ENCODE results near the gene TWIST1. TPM values are rescaled to one million over a fixed set of nuclear protein-coding genes. Genes with fewer than 3 reads are reported as not detected.

TWIST1 gene
- total and polyA plus RNA-seq, 4 donors = 8.5 to 44.6 (median 12.1) TPM

DNA sequence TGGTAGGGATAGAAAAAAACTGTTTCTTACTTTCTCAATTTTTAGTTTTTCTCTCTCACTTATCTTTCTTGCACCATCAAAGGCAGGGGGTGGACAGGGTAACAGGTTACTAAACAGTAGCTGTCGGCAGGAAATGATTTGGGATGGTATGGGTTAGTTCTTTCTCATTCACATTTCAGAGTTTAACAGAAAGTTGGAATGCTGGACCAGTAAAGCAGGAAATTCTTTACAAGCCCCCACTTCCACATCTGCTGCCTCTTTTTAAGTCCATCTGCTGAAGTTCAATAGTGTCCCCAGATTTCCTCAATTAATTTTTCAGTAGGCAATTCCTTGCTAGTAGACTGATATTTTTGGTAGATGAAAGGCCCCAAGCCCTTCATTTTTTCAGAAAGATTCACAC, 23.3 kb downstream of the TWIST1 start:
- DNase-seq (no peak), ATAC-seq (ENCODE audit: low FRiP score) (no peak)
- WGBS, 2 donors = 93% methylated on average over 1 of the region's 1 CpG
- intact Hi-C loops (cut with DNase I) = no loop called here
- H3K27ac ChIP-seq (ENCODE audit: low read depth in 1 of 2, low read length in 2 of 2) = no peak overlapping the region
- no peak overlapping the region for H3K4me3 ChIP-seq (ENCODE audit: low read length in 2 of 2)
- H3K9me3 ChIP-seq (ENCODE audit: control insufficient read depth, low read length) = no peaks in the 10 kb centered on the region
- H3K4me1 ChIP-seq (ENCODE audit: control insufficient read depth in 1 of 2, insufficient read depth in 2 of 2, low read length in 2 of 2) = no peaks in the 10 kb centered on the region
- no peaks in the 10 kb centered on the region for H3K27me3 ChIP-seq (ENCODE audit: control insufficient read depth in 1 of 2, insufficient read depth in 2 of 2, low read length in 1 of 2)
- H3K36me3 ChIP-seq (ENCODE audit: control insufficient read depth in 1 of 2, insufficient read depth in 2 of 2, low read length in 1 of 2) = no peaks in the 10 kb centered on the region

DNA sequence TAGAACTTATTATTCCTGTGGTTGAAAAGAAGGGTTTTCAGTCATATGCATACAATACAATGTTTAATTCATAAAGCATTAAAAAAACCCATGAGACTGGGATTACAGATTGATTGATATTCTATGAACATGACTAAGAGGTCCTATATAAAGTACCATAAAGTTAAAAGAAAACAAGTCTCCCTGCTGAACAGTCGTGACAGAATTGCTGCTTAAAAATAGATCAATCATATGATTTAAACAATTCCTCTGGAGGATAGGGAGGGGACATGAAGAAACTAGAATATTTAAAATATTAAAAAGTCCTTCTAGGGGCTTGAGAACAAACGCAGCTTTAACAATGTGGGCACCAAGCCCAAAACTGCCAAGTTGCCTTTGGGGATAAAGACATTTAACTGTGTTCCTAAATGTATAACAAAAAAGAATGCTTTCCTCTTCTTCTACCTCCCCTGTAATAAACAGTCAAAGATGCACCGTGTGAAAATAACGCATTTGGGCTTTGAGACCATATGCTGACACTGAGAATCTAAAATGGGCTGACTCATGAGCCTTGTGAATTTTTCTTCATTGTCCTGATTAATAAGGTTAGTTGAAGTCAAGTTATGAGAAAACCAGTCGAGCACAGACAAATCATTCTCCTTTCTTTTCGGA, 25.8 kb downstream of the TWIST1 start:
- DNase-seq (no peak), ATAC-seq (ENCODE audit: low FRiP score) (no peak)
- Histone ChIP-seq H3K4me1 (ENCODE audit: control insufficient read depth in 1 of 2, insufficient read depth in 2 of 2, low read length in 2 of 2) (no peaks in the 10 kb centered on the region), H3K9me3 (ENCODE audit: control insufficient read depth, low read length) (no peaks in the 10 kb centered on the region), H3K27ac (ENCODE audit: low read depth in 1 of 2, low read length in 2 of 2) (no peak overlapping the region), H3K36me3 (ENCODE audit: control insufficient read depth in 1 of 2, insufficient read depth in 2 of 2, low read length in 1 of 2) (no peaks in the 10 kb centered on the region), H3K4me3 (ENCODE audit: low read length in 2 of 2) (no peak overlapping the region), H3K27me3 (ENCODE audit: control insufficient read depth in 1 of 2, insufficient read depth in 2 of 2, low read length in 1 of 2) (no peaks in the 10 kb centered on the region)
- intact Hi-C loops (cut with DNase I) = no loop called here
- WGBS, 2 donors = 64 to 82% methylated on average over 6 of the region's 6 CpGs

DNA sequence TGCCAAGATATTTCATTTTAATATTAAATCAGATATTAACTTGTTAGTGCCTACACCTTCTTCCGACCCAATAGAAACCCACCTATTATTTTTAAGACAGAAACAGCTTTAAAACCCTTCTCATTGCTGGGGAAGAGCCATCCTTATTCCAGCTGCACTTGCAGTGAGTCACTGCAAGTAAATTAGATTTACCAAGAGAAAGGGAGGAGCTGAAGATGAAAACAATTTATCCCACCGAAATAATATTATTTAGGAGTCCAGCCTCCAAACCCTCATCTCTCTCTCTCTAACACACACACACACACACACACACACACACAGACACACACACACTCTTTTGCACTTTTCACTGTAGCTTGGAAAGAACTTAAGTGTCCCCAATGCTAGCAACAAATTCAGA, 26.9 kb downstream of the TWIST1 start:
- H3K9me3 ChIP-seq (ENCODE audit: control insufficient read depth, low read length) = no peaks in the 10 kb centered on the region
- no peaks in the 10 kb centered on the region for H3K4me1 ChIP-seq (ENCODE audit: control insufficient read depth in 1 of 2, insufficient read depth in 2 of 2, low read length in 2 of 2)
- no peak overlapping the region for H3K4me3 ChIP-seq (ENCODE audit: low read length in 2 of 2)
- DNase-seq = no peak
- H3K27ac ChIP-seq (ENCODE audit: low read depth in 1 of 2, low read length in 2 of 2) = no peak overlapping the region
- intact Hi-C loops (cut with DNase I) = no loop called here
- no peaks in the 10 kb centered on the region for H3K27me3 ChIP-seq (ENCODE audit: control insufficient read depth in 1 of 2, insufficient read depth in 2 of 2, low read length in 1 of 2)
- H3K36me3 ChIP-seq (ENCODE audit: control insufficient read depth in 1 of 2, insufficient read depth in 2 of 2, low read length in 1 of 2) = no peaks in the 10 kb centered on the region
- no peak for ATAC-seq (ENCODE audit: low FRiP score)
- WGBS, 2 donors = 92 to 98% methylated on average over 2 of the region's 2 CpGs

DNA sequence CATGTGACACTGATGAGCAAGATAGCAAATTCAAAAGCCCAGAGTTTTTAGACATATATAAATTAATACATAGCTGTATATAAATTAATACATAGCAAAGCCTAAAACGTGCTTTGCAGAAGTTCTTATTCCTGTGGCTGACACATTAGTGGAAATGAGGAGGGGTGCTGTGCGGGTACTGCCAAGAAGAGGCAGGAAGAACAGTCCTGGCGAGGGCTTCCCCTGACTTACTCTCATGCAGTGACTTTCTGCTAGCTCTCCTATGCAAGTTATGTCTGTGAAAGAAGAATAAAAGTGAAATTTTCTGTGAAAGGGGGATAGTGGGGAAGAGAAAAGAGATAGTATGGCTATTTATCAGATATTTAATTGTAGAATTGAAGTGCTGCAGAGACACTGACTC, 27.6 kb downstream of the TWIST1 start:
- 71 to 73% methylated on average over 3 of the region's 3 CpGs for WGBS, 2 donors

DNA sequence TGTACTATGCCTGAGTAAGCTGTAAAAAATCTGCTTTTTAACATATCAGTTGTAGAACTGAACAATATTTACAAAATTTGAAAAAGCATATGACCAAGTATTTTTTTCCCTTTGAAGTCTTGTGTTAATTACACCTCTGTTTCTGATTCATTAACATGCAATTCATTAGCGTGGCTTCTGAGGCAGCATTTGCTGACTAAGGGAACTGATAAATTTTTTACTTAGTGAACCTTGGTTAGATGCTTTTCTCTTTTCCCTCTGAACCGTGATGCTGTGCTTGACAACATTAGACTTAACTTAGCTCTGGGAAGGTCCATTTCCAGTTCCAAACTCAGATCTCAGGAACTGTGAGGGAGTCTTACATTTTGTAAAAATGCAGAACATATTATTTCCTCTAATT, 28.1 kb downstream of the TWIST1 start:
- DNase-seq (no peak), ATAC-seq (ENCODE audit: low FRiP score) (no peak)
- intact Hi-C loops (cut with DNase I) = no loop called here
- Histone ChIP-seq H3K4me1 (ENCODE audit: control insufficient read depth in 1 of 2, insufficient read depth in 2 of 2, low read length in 2 of 2) (no peaks in the 10 kb centered on the region), H3K27me3 (ENCODE audit: control insufficient read depth in 1 of 2, insufficient read depth in 2 of 2, low read length in 1 of 2) (no peaks in the 10 kb centered on the region), H3K9me3 (ENCODE audit: control insufficient read depth, low read length) (no peaks in the 10 kb centered on the region), H3K36me3 (ENCODE audit: control insufficient read depth in 1 of 2, insufficient read depth in 2 of 2, low read length in 1 of 2) (no peaks in the 10 kb centered on the region), H3K27ac (ENCODE audit: low read depth in 1 of 2, low read length in 2 of 2) (no peak overlapping the region), H3K4me3 (ENCODE audit: low read length in 2 of 2) (no peak overlapping the region)
- 88 to 89% methylated on average over 2 of the region's 2 CpGs for WGBS, 2 donors

More for the DNA sequence above, 27.6 kb downstream of the TWIST1 start:
- H3K27me3 ChIP-seq (ENCODE audit: control insufficient read depth in 1 of 2, insufficient read depth in 2 of 2, low read length in 1 of 2) = no peaks in the 10 kb centered on the region
- no peak for DNase-seq
- H3K27ac ChIP-seq (ENCODE audit: low read depth in 1 of 2, low read length in 2 of 2) = no peak overlapping the region
- H3K36me3 ChIP-seq (ENCODE audit: control insufficient read depth in 1 of 2, insufficient read depth in 2 of 2, low read length in 1 of 2) = no peaks in the 10 kb centered on the region
- H3K4me3 ChIP-seq (ENCODE audit: low read length in 2 of 2) = no peak overlapping the region
- intact Hi-C loops (cut with DNase I) = no loop called here
- H3K9me3 ChIP-seq (ENCODE audit: control insufficient read depth, low read length) = no peaks in the 10 kb centered on the region
- no peaks in the 10 kb centered on the region for H3K4me1 ChIP-seq (ENCODE audit: control insufficient read depth in 1 of 2, insufficient read depth in 2 of 2, low read length in 2 of 2)
- no peak for ATAC-seq (ENCODE audit: low FRiP score)

DNA sequence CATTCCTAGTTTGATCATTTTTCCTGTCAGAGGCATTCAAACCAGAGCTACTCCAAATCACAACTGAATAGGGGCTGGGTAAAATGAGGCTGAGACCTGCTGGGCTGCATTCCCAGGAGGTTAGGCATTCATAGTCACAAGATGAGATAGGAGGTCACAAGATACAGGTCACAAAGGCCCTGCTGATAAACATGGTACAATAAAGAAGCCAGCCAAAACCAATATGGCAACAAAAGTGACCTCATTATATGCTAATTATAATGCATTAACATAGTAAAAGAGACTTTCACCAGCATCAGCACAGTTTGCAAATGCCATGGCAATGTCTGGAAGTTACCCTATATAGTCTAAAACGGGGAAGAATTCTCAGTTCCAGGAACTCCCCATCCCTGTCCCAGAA, 37.3 kb downstream of the TWIST1 start:
- ATAC-seq (ENCODE audit: low FRiP score) (no peak), DNase-seq (no peak)
- Histone ChIP-seq H3K4me1 (ENCODE audit: control insufficient read depth in 1 of 2, insufficient read depth in 2 of 2, low read length in 2 of 2) (no peaks in the 10 kb centered on the region), H3K27me3 (ENCODE audit: control insufficient read depth in 1 of 2, insufficient read depth in 2 of 2, low read length in 1 of 2) (no peaks in the 10 kb centered on the region), H3K4me3 (ENCODE audit: low read length in 2 of 2) (no peak overlapping the region), H3K36me3 (ENCODE audit: control insufficient read depth in 1 of 2, insufficient read depth in 2 of 2, low read length in 1 of 2) (no peaks in the 10 kb centered on the region), H3K27ac (ENCODE audit: low read depth in 1 of 2, low read length in 2 of 2) (no peak overlapping the region), H3K9me3 (ENCODE audit: control insufficient read depth, low read length) (no peaks in the 10 kb centered on the region)
- WGBS, 2 donors = 57 to 58% methylated on average over 1 of the region's 1 CpG
- intact Hi-C loops (cut with DNase I) = no loop called here

DNA sequence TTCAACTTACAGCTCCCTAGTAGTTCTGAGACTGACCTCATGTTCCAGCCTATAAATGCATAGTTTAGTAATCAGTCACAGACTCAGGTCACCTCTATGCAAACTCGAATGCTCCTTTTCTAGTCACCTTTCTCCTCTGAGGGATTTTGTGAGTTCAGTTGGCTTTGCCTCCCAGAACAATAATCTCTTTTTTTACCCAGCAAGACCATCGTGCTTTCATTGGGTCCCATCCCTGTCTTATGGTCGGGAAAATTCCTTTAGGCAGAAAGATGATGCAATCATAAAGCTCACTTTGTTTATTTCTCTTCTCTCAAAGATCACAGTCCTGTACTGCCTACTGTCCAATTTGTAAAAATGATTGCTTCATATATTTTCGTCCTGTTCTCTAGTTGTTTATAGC, 38.4 kb downstream of the TWIST1 start:
- intact Hi-C loops (cut with DNase I) = no loop called here
- Histone ChIP-seq H3K27me3 (ENCODE audit: control insufficient read depth in 1 of 2, insufficient read depth in 2 of 2, low read length in 1 of 2) (no peaks in the 10 kb centered on the region), H3K4me1 (ENCODE audit: control insufficient read depth in 1 of 2, insufficient read depth in 2 of 2, low read length in 2 of 2) (no peaks in the 10 kb centered on the region), H3K27ac (ENCODE audit: low read depth in 1 of 2, low read length in 2 of 2) (no peak overlapping the region), H3K4me3 (ENCODE audit: low read length in 2 of 2) (no peak overlapping the region), H3K36me3 (ENCODE audit: control insufficient read depth in 1 of 2, insufficient read depth in 2 of 2, low read length in 1 of 2) (no peaks in the 10 kb centered on the region), H3K9me3 (ENCODE audit: control insufficient read depth, low read length) (no peaks in the 10 kb centered on the region)
- ATAC-seq (ENCODE audit: low FRiP score) (no peak), DNase-seq (no peak)
- 64 to 65% methylated on average over 4 of the region's 4 CpGs for WGBS, 2 donors

DNA sequence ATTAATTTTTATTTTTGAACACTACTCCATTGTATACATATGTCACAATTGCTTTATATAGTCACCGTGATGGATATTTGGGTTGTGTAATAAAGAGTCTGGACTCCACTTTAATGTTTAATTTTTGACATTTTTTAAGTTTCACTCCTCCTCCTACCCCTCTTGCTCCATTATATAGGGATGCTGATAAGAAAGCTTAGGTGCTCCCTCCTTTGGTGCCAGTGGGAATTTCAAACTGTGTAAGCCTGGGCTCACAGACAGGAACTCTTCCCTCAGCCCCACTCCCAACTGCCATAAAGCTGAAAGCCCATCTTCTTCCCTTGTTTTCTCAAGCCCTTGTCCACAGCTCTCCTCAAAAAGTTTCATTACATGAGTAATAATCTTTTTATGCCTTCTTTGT, 47.6 kb downstream of the TWIST1 start:
- no peak for DNase-seq
- no peaks in the 10 kb centered on the region for H3K4me1 ChIP-seq (ENCODE audit: control insufficient read depth in 1 of 2, insufficient read depth in 2 of 2, low read length in 2 of 2)
- H3K36me3 ChIP-seq (ENCODE audit: control insufficient read depth in 1 of 2, insufficient read depth in 2 of 2, low read length in 1 of 2) = no peaks in the 10 kb centered on the region
- H3K27me3 ChIP-seq (ENCODE audit: control insufficient read depth in 1 of 2, insufficient read depth in 2 of 2, low read length in 1 of 2) = no peaks in the 10 kb centered on the region
- intact Hi-C loops (cut with DNase I) = no loop called here
- no peaks in the 10 kb centered on the region for H3K9me3 ChIP-seq (ENCODE audit: control insufficient read depth, low read length)
- H3K27ac ChIP-seq (ENCODE audit: low read depth in 1 of 2, low read length in 2 of 2) = no peak overlapping the region
- H3K4me3 ChIP-seq (ENCODE audit: low read length in 2 of 2) = no peak overlapping the region
- no peak for ATAC-seq (ENCODE audit: low FRiP score)
- WGBS, 2 donors = 32 to 51% methylated on average over 1 of the region's 1 CpG

DNA sequence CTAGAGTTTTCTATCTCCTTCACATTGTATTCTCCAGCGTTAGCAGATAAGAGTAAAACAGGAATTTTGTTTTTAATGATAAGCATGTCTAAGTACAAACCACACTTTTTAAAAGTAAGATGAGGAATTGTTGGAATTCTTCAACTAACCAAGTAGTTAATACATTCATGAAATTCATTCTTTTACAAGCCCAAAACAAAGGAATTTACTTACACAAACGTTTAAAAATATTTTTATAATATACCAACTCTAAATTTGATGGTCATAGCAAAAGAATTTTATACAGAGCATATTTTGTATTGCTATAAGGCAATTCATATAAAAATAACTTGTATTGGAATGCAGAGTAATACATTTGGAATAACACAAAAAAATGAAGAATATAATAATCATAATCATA, 51.3 kb downstream of the TWIST1 start:
- DNase-seq = no peak
- intact Hi-C loops (cut with DNase I) = no loop called here
- H3K9me3 ChIP-seq (ENCODE audit: control insufficient read depth, low read length) = no peaks in the 10 kb centered on the region
- H3K36me3 ChIP-seq (ENCODE audit: control insufficient read depth in 1 of 2, insufficient read depth in 2 of 2, low read length in 1 of 2) = no peaks in the 10 kb centered on the region
- no peaks in the 10 kb centered on the region for H3K4me1 ChIP-seq (ENCODE audit: control insufficient read depth in 1 of 2, insufficient read depth in 2 of 2, low read length in 2 of 2)
- no peak for ATAC-seq (ENCODE audit: low FRiP score)
- H3K4me3 ChIP-seq (ENCODE audit: low read length in 2 of 2) = no peak overlapping the region
- H3K27me3 ChIP-seq (ENCODE audit: control insufficient read depth in 1 of 2, insufficient read depth in 2 of 2, low read length in 1 of 2) = no peaks in the 10 kb centered on the region
- H3K27ac ChIP-seq (ENCODE audit: low read depth in 1 of 2, low read length in 2 of 2) = no peak overlapping the region
- 17 to 26% methylated on average over 2 of the region's 2 CpGs for WGBS, 2 donors

All from aorta (tissue), 5 donors.